Activated CD4-positive, alpha-beta T cell treated with anti-CD3 and anti-CD28 coated beads, Interleukin-2, amount 50 U/mL, for 48 hours (primary cell): ENCODE results near the gene SSBP4.
"Not testable (repeated sequence)": the region's sequence is repeated elsewhere in the genome, so short reads cannot be mapped to it uniquely, and the experiment has no call there.

Experiments
- DNase-seq, 2 experiments: peaks; one replicate each; pipeline ENCODE4 v3.0.0-alpha.2; 2020

The SSBP4 gene

DNA sequence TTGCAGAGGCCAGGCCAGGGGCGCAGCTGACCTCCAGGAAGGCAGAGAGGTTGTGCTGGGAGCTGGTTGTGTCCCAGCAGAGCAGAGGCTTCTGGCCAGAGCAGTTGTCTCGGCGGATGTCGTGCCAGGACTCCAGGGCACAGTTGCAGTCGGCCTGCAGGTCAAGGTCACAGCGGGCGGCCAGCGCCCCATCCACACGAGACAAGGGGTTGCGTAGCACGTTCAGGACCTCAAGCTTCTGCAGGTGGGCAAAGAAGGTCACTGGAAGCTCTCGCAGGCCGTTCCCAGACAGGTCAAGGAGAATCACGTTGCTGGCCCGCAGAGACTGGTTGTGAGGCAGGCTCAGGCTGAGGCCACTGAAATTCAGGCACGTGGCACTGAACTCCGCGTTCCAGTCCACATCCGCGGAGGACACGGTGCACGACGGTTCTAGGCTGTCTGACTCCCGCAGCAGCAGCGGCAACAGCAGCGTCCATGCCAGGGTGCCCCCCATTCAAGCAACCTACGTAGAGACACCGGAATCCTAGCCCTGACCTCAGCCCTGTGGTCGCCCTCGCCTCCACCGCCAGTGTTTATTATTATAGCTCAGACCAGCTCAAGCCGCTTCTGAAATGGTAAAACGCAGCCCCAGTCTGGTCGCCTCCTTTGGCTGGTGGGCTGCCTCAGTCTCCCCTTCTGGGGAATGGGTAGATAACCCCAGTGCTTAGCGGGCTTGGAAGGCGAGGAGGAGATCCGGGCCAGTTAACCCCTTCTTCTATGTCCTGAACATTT, 22.5 kb upstream of the SSBP4 start:
- no peak for DNase-seq

DNA sequence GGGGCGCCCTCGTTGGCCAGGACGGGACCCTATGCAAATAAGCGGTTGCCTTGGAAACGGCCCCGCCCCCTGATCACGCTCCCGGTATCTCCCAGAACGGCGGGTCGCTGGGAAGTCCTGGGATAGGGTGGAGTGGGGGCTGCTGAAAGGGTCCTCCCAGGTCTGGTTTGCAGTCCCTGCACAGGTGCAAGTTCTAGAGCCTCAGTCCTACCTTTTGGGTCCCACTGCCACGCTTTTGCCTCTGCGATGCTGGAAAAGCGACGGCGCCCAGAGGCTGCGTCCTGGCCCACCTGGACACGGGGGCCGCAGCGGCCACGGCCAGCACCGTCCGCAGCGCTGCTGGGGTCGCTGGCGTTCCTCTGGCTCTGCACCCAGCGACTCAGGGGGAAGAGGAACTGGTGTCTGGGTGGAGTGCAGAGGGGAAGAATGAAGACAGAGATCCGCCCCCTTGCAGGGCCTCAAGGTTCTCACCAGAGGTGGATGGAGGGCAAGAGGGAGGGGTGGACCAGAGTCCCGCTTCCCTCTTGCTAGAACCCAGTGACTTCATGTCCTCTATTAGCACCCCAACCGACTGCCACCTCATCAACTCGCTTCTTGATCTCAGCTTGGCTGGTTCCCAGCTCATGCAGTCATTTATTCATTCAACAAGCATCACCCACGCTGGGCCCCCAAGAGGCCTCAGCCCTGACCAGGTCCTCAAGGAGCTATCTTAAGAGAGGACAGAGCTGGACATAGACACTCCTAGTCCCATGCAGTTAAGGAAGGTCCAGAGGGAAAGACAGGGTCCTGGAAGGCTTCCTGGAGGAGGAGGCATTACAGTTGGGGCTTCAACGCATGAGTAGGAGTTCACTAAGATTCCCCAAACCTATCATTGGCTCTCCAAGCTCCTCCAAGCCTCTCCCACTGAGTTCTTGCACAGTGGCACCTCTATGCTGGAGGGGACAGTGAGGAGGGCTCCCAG, 21.7 kb upstream of the SSBP4 start, which contains the start of gene LRRC25:
Gene LRRC25, minus strand, starts transcription at position 381 of the 961 bp plus-strand sequence. CDS start 659 bp downstream, outside the sequence.
- no peak for DNase-seq

DNA sequence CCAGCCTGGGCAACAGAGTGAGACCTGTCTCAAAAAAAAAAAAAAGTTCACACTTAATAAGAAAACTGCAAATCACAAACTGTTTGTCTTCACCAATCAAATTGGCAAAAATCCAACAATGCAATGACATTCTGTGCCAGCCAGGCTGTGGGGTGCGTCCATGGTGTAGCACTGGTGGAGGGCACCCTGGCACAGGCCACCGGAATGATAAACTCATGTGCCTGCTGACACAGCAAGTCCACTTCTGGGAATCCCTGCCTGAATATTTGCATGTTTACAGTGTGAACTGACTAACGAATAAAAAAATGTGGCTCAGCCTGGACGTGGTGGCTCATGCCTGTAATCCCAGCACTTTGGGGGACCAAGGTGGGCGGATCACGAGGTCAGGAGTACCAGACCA, 20.2 kb upstream of the SSBP4 start:
- DNase-seq = no peak

DNA sequence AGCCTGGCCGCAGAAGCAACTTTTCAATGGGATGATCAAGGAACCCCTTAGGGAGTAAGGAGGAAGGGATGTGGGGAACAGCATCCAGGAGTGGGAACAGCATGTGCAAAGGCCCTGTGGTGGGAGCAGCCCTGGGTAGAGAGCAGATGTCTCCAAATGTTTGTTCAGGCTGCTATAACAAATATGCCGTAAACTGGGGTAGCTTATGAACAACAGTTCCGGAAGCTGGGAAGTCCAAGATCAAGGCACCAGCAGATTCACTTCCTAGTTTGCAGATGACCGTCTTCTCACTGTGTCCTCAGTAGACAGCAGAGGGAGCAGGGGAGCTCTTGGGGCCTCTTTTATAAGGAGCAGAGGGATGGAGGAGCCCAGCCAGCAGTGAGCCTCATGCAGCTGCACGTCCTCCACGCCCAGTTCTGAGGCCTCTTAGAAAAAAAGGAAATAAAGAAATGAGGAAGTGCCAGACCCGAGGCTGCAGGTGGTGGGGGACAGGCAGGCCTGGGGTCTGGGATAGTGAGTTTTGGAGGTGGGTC, 17.6 kb upstream of the SSBP4 start:
- DNase-seq = no peak

DNA sequence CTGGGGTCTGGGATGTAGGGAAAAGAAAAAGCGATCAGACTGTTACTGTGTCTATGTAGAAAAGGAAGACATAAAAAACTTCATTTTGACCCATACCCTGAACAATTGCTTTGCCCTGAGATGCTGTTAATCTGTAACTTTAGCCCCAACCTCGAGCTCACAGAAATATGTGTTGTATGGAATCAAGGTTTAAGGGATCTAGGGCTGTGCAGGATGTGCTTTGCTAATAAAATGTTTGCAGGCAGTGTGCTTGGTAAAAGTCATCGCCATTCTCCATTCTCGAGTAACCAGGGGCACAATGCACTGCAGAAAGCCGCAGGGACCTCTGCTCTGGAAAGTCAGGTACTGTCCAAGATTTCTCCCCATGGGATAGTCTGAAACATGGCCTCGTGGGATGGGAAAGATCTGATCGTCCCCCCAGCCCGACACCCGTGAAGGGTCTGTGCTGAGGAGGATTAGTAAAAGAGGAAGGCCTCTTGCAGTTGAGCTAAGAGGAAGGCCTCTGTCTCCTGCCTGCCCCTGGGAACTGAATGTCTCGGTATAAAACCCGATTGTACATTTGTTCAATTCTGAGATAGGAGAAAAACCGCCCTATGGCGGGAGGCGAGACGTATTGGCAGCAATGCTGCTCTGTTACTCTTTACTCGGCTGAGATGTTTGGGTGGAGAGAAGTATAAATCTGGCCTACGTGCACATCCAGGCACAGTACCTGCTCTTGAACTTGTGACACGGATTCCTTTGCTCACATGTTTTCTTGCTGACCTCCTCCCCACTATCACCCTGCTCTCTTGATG, 16.5 kb upstream of the SSBP4 start:
- DNase-seq = not testable (repeated sequence)

DNA sequence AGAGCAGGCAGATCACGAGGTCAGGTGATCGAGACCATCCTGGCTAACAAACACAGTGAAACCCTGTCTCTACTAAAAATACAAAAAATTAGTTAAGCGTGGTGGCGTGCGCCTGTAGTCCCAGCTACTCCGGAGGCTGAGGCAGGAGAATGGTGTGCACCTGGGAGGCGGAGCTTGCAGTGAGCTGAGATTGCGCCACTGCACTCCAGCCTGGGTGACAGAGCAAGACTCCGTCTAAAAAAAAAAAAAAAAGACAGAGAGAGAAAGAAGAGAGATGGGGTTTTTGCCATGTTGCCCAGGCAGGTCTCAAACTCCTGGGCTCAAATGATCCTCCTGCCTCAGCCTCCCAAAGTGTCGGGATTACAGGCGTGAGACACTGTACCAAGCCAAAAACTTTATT, 13.4 kb upstream of the SSBP4 start:
- DNase-seq = not testable (repeated sequence)

DNA sequence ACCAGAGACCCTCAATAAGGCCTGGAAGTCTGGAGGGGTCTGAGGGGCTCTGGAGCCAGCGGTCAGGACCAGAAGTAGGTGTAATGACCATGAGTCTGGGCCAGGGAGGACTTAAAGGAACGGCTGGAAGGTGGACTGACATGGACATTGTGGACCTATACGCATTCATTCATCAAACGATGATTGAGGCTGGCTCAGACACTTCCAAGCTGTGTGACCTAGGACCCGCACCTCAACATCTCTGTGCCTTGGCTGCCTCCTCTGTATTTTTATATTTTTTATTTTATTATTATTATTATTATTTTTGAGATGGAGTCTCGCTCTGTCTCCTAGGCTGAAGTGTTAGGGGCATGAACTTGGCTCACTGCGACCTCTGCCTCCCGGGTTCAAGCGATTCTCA, 12.4 kb upstream of the SSBP4 start:
- DNase-seq = no peak

DNA sequence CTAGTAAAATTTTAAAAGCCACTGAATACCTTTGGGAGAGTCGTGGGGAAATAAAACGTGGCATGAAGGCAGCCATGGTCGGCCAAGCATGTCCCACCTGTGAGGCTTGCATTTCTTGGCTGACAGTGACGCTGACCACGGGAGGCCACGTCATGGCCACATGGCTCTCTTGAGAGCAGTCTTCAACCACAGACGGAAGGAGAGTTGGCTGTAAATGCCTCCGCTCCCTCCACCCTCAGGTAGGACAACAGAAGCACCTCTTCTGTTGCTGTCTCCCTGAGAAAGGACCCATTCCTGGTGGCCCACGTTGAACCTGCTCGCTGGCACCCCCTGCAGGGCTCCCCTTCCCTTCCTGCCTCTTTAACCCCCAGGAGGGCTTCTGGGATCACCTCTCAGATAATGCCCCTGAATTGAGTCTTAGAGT, 11.1 kb upstream of the SSBP4 start:
- DNase-seq = peak in 1 of 2 experiments; percentile 58

DNA sequence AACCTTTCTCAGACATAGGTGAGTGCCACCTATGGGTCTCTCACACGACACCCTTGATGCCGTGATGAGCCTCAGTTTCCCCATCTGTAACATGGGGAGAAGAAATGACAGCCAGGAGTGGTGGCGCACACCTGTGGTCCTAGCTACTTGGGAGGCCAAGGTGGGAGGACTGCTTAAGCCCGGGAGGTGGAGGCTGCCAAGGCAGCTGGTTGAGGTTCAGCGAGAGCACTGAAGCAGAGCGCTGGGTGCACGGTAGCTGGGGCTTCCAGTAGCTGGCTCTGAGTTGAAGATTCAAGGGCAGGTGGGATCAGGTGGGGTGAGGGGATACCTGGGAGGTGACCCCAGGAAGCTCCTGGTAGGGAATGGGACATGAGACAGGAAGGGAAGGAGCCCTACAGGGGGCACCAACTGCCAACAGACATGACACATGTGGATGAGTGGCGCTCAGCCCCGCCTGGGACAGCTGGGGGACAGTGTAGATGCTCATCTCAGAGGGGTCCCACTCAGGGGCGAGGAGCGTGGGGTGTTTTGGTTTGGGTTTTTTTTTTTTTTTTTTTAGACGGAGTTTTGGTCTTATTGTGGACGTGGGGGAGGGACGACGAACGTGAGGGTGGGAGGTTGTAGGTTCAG, 6.5 kb upstream of the SSBP4 start:
- no peak for DNase-seq

DNA sequence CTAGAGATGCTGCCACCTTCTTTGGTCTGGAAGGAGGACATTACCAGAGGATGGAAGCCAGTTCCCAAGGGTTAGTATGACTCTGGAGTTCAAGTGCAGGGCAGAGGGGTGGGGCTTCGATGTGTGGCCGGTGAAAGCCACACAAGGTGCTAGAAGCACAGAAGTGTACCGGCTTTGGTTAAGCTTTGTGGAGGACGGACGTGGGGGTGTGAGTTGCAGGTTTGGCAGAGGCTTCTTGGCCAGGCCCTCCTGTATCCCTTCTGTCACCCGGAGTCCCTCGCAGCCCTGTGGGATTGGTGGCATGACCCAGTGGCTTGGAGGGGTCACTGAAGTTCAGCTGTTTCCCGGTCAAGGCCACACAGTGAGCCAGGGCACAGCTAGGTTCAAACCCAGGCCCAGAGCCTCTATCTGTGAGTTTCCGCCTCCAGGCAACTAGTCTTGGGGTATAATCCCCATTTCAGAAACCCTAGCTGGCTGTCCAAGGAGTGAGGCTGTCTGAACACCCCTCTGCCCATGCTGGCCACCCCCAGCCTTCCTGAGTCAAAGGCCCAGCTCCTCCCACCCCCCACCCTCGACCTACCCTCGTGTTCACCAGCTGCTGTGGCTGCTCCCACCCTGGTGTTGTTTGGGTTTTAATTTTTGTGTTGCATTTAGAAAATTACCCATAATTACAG, 4.6 kb upstream of the SSBP4 start:
- DNase-seq = no peak

DNA sequence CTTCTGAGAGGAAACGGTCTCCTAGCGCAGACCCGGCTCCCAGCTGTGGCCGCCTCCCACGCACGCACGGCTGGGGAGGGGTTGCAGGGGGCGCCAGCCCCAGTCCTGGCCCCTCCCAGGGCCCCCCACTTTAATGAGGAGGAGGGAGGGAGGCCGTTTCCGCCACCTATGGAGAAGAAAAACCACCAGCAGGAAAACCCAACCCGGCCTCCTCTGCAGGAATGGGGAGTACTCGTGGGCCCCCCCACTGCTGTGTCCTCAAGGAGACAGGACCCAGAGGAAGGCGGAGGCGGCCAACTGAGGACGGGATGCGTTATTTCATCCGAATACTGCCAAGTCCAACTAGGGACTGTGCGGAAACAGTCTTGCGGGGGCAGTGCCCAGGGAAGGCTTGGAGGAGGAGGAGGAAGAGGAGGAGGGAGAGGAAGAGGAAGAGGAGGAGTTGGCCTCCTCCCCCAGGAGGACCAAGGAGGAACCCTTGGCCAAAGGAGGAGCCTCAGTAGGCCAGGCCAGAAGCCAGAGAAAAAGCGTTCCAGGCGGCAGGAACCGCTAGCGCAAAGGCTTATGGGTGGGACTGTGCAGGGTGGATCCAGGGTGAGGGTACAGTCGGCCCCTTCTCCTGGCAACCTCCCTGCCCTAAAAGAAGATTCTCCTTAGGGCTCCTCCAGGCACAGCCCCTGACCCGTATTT, 3.9 kb upstream of the SSBP4 start:
- DNase-seq = no peak

DNA sequence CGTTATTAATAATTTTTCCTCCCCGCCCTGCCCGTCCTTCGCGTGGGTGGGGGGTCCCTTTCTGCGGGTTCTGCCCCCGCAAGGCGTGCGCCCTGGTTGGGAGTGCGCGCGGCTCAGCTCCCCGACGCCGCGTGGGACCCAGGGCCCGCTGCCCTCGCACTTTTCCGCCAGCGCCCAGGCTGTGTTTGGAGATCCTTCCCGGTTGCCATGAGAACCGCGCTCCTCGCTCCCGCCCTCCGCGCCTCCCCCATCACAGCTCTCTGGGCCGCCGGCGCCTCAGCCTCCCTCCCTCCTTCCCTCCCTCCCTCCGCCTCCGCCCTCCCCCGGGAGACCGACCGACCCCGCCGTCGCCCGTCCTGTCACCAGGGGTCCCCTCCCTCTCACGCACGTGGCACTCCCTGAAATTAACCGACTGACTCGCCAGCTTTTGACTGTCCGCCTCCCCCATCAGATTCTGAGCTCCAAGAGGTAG, 2.4 kb upstream of the SSBP4 start:
- DNase-seq = peak; percentile 66 to 76

DNA sequence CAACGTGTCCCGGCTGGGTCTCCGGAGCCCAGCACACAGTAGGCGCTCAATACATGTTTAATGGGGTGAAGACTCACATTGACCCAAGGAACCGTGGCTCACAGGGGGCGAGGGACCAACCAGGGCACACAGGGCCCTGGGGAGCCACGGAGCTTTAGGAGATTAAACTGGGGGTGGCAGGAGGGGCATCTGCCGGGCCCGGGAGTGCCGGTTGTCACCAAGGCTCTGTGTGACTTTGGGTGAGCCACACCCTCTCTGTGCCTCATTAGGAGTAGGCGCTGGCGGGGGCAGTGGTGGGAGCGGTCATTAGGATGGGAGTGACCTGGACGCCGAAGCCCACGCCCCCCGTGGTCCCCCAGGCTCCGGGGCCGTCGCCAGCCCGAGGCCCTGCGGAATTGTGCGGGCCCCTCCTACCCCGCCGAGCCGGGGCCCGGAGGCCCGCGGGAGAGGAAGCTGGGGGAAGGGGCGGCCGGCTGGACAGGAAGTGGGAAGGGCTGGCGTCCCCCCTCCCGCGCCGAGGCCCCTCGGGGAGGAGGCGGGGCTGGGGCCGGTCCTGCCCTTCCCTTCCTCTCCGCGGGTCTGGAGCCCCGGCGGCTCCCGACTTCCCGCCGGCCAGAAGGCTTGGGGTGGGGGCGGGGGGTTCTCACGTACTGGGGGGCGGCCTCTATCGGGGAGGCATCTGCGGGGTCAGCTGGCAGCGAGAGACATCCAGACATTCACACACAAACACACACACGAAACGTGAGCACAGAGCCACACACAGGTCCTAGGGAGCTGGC, 1.8 kb upstream of the SSBP4 start:
- DNase-seq = peak; percentile 50 to 53

DNA sequence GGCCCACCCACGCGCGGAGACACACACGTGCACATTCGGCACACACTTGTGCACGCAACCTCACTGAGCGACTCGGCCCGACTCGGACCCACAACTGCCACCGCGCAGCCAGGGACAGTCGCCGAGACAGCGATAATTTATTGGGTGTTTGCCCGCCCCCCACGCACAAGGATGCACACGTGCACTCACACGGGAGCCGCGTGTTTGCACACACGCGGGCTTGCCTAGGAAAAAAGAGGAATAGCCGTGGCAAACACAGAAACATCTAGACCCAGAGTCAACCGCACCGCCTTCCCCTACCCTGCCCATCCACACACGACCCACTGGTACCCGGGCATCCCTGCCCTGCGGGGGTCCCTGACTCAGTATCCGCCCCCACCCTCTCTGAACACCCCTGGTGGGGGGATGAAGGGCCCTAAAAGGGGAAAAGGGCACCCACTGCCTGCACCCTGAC, 1.1 kb upstream of the SSBP4 start:
- peak; percentile 50 to 57 for DNase-seq

DNA sequence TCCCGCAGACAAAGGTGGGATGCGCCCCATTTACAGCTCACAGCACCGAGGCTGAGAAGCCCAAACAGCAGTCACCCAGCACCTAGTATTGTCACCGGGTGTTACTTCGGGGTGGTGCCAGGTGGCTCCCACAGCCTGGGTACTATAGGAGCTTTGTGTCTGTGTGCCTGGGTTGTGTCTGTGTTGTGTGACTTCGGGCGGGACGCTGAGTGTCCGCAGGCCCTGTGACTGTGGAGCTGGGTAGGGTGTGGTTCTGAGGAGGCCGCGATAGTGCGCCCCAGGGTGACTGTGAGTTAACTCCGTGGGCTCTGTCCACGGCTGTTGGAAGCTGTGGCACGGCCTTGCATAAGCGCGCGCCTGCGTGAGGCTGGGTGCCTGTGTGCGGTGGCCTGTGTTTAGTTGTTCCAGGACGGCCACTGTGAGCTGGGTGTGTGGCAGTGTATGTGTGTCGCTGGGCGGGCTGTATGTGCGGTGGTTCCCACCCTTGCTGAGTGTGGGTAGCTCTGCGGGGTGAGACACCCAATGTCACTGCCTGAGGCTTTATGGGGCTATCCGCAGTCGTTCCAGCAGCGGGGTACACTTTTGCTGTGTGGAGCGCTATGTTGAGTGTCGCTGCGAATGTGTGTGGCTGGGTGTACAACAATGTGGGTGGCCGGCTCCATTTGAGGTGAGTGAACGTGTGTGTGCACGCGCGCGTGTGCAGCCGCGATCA, 559 bp upstream of the SSBP4 start:
- DNase-seq = peak in 1 of 2 experiments; percentile 50

DNA sequence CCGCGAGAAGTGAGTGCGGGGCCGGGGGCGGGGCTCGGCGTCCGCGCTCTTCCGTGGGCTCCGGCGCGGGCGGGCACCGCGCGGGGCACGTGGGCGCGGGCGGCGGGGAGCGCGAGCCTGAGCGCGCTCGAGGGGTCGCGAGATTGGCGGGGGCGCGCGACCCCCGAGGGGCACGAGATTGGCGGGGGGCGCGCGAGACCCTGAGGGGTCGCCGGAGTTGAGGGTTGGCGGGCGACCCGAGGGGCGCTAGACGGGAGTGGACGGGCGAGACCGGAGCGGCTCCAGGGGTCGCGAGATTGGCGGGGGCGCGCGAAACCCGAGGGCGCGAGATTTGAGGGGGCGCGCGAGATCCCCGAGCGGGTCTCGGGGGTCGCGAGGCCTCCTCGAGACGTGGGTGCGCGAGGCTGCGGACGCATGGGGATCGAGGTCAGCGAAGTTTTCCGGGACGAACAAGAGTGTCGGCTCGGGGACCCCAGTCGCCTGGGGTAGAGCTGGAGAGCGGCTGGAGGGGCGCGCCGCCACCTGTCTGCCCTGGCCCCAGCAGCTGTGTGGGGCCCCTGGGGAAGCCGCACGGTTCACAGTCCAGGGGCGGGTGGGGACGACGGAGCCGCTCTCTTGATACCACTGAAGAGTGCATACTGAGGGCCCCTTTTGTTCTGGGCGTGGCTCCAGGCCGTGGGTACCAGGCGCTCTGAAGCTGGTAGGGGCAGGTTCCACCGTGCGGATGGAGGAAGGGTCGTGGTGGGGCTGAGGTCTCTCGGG, 682 bp downstream of the SSBP4 start:
- DNase-seq = peak; percentile 61 to 66

DNA sequence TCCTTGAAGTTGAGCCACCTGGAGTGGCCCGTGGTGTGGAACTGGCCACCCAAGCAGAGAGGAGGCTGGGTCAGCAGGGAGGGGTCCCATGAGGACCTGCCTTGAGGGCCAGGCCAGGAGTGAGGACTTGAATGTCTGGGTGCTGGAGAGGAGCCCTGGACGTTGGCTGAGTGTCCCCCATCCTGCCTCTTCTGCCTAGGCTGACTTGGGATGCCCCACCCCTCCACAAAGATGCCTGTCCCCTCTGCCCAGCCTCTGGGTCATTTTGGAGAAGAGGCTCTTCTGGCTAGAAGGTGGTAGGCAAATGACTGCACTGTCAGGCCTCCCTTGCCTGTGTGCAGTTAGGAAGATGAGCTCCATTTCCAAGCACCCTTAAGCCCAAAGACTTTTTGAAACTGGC, 1.7 kb downstream of the SSBP4 start:
- no peak for DNase-seq

DNA sequence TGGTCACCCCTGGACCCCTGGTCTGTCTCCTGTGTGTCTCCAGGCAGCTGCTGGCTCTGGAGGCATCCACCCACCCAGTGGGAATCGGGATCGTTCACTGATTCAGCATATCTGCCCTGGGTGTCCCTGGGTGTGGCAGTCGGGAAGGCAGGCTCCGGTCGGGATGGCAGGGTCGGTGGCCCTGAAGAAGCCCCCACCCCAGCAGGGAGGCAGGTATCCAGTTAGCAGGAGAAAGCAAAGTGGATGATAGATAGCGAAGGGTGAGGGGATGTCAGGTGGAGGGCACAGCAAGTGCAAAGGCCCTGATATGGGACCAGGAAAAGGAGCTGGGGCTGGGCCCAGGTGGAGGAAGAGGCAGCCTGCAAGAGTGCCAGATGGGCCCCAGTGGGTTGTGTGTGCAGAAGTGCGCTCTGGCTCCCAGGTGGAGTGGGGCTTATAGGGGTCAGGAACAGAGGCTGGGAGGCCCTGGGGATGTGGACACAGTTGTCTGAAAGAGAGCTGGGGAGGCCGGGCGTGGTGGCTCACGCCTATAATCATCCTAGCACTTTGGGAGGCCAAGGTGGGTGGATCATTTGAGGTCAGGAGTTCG, 2.3 kb downstream of the SSBP4 start:
- no peak for DNase-seq
